ENCODE data around the gene CDK15. TPM values are rescaled to one million over a fixed set of nuclear protein-coding genes. Genes with fewer than 3 reads are reported as not detected.
"Not testable (repeated sequence)": the region's sequence is repeated elsewhere in the genome, so short reads cannot be mapped to it uniquely, and the experiment has no call there.

CDK15 gene
- total RNA-seq, 4 donors from 2014 or later: 0.83 to 3.9 (median 1.4) TPM

DNA sequence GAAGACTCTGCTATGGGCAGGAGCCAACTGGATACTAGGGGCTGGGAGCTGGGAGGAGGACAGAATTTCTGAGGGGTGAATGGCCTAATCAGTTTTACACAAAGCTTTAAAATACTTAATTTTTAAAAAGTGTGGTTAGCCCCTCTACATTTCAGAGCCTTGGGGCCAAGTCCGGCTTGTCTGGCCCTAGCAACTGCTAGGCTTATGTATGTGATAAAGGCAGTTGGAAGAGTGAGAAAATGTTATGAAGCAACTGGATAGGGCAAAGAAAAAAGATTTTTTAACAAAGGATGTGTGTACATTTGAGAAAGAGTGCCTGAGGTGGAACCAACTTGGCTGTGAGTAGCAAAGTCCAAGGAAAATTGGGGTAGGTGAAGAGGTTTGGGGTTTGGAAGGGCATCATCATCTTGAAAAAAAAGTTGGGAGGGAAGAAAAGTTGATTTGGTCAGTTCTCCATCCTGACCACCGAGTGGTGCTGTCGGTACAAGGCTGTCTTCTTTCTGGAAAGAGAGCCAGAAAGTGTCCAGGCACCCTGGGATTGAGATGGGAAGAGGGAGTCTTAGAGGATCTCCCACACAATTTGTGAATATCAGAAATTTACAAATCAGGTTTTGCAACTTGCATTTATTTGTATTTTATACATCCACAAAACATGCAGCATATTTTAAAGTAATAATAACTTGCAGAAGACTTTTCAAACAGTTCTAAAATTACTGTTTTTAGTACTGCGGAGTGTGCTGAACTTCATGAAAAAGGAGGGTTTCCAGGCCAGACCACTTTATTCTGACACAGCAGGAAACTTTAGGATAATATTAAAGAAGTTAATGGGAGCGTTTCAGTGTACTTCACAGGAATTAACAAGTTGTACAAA lies 10.5 kb upstream of the CDK15 start:
- DNase-seq (ENCODE audit: extremely low spot score): no peak
- intact Hi-C loops (cut with DNase I): loop anchor here (2.0 to 10.0 kb wide), 2 partner anchors 239 to 383 kb away; partner anchors contain the start of gene FZD7
- Histone ChIP-seq H3K4me3 (no peak overlapping the region), H3K9me3 (no peaks in the 10 kb centered on the region), H3K36me3 (no peaks in the 10 kb centered on the region), H3K27ac (replicated peaks in 1 of 4) (no peak overlapping the region), H3K27me3 (no peaks in the 10 kb centered on the region), H3K4me1 (no peaks in the 10 kb centered on the region)
- TF ChIP-seq, protein P1, sequence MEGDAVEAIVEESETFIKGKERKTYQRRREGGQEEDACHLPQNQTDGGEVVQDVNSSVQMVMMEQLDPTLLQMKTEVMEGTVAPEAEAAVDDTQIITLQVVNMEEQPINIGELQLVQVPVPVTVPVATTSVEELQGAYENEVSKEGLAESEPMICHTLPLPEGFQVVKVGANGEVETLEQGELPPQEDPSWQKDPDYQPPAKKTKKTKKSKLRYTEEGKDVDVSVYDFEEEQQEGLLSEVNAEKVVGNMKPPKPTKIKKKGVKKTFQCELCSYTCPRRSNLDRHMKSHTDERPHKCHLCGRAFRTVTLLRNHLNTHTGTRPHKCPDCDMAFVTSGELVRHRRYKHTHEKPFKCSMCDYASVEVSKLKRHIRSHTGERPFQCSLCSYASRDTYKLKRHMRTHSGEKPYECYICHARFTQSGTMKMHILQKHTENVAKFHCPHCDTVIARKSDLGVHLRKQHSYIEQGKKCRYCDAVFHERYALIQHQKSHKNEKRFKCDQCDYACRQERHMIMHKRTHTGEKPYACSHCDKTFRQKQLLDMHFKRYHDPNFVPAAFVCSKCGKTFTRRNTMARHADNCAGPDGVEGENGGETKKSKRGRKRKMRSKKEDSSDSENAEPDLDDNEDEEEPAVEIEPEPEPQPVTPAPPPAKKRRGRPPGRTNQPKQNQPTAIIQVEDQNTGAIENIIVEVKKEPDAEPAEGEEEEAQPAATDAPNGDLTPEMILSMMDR (IDR thresholded peaks at IDR 0.05): peak; percentile 62 to 67 (median 63)
- TF ChIP-seq EP300 (IDR thresholded peaks at IDR 0.05): no peak
- WGBS: 32% methylated on average over 5 of the region's 5 CpGs

GRCh38 chr2:201796478-201796865 lies 9.9 kb upstream of the CDK15 start:
- H3K9me3 ChIP-seq: no peaks in the 10 kb centered on the region
- TF ChIP-seq POLR2AphosphoS5 (IDR thresholded peaks at IDR 0.05) (no peak), EP300 (IDR thresholded peaks at IDR 0.05) (no peak), POLR2A (IDR thresholded peaks at IDR 0.05; ENCODE audit: low read depth) (no peak)
- TF ChIP-seq, protein P1 (IDR thresholded peaks at IDR 0.05): no peak
- DNase-seq (ENCODE audit: extremely low spot score): no peak
- H3K36me3 ChIP-seq: no peaks in the 10 kb centered on the region
- H3K4me3 ChIP-seq: no peak overlapping the region
- H3K27me3 ChIP-seq: no peaks in the 10 kb centered on the region
- intact Hi-C loops (cut with DNase I): loop anchor here (2.0 to 10.0 kb wide), 2 partner anchors 238 to 382 kb away; partner anchors contain the start of gene FZD7
- H3K27ac ChIP-seq (replicated peaks in 1 of 4): no peak overlapping the region
- no peaks in the 10 kb centered on the region for H3K4me1 ChIP-seq

DNA sequence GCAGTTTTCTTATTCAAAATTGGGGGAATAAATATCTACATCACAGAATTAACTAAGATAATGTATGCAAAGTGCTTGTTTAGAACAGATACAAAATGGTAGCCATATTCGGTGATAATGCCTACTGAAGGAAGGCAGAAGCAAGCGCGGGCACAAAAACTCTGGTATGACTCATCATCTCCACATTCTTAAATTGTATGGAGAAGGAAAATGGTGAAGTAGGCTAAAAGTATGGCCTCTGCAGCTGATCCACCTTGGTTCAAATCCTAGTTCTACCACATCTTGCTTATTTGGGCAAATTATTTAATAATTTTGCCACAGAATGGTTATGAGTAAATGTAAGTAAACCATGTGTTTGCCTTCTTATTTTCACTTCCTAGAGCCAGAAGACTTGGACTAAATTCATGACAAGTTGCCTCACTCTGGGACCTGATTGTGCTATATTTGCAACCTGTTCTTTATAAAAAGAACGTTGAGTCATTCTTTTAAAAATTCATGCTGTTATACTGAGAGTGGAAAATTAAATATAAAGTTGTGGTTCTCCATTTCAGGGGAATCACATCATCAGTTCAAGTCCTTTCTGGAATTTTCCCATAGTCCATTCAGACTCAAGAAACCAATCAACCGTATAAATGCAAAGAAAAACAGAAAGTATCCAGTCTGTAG lies 9.0 kb upstream of the CDK15 start:
- TF ChIP-seq EP300 (IDR thresholded peaks at IDR 0.05) (no peak), POLR2A (IDR thresholded peaks at IDR 0.05; ENCODE audit: low read depth) (no peak), POLR2AphosphoS5 (IDR thresholded peaks at IDR 0.05) (no peak)
- TF ChIP-seq, protein P1 (IDR thresholded peaks at IDR 0.05): no peak
- Histone ChIP-seq H3K27ac (replicated peaks in 1 of 4) (no peak overlapping the region), H3K4me1 (no peaks in the 10 kb centered on the region), H3K4me3 (no peak overlapping the region), H3K9me3 (no peaks in the 10 kb centered on the region), H3K36me3 (no peaks in the 10 kb centered on the region), H3K27me3 (no peaks in the 10 kb centered on the region)
- intact Hi-C loops (cut with DNase I): loop anchor here (2.0 to 10.0 kb wide), 2 partner anchors 237 to 381 kb away; partner anchors contain the start of gene FZD7
- 66% methylated on average over 5 of the region's 5 CpGs for WGBS
- DNase-seq (ENCODE audit: extremely low spot score): no peak

DNA sequence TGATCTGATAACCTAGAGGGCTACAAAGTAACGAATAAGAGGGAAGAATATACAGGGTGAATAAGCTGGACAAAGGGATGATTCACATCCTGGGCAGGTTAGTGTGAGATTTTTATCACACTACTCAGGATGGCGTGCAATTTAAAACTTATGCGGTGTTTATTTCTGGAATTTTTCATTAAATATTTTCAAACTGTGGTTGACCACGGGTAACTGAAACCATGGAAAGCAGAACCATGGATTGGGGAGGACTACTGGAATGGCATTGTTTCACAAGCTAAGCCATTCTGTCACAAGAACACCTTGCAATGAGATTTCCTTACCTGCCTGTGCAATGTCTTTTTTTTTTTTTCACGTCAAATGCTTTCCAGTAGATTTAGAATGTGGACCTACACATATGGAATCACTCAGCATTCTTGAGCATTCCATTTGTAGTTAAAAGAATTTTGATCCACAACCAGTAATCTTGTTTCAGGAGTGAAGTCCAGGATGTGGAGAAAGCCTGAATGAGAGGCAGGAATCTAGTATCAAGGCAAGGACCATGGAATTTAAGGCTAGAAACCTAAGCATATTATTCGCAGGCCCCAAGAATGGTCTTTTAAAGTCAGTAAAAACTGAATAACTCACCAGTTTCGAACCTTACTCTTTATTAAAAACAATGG lies 8.0 kb upstream of the CDK15 start:
- Histone ChIP-seq H3K4me1 (no peaks in the 10 kb centered on the region), H3K27ac (replicated peaks in 1 of 4) (no peak overlapping the region), H3K27me3 (no peaks in the 10 kb centered on the region), H3K9me3 (no peaks in the 10 kb centered on the region), H3K4me3 (no peak overlapping the region), H3K36me3 (no peaks in the 10 kb centered on the region)
- TF ChIP-seq POLR2A (IDR thresholded peaks at IDR 0.05; ENCODE audit: low read depth) (no peak), POLR2AphosphoS5 (IDR thresholded peaks at IDR 0.05) (no peak), EP300 (IDR thresholded peaks at IDR 0.05) (no peak)
- TF ChIP-seq, protein P1 (IDR thresholded peaks at IDR 0.05): no peak
- DNase-seq (ENCODE audit: extremely low spot score): no peak
- intact Hi-C loops (cut with DNase I): loop anchor here (10.0 kb wide), 1 partner anchor 236 kb away; the partner anchor contains the start of gene FZD7
- 81% methylated on average over 7 of the region's 7 CpGs for WGBS

- intact Hi-C loops (cut with DNase I): loop anchor here (10.0 kb wide), 1 partner anchor 236 kb away; the partner anchor contains the start of gene FZD7
- not testable (repeated sequence) for H3K9me3 ChIP-seq; DNase-seq (ENCODE audit: extremely low spot score); H3K27me3 ChIP-seq; H3K4me1 ChIP-seq; H3K4me3 ChIP-seq; H3K36me3 ChIP-seq; H3K27ac ChIP-seq (replicated peaks in 1 of 4)
- 91% methylated on average over 2 of the region's 2 CpGs for WGBS
Measured at GRCh38 chr2:201798914-201799285, 7.4 kb upstream of the CDK15 start.
